IPS-18a (cell line): ENCODE data around the gene PRAC1.
A peak's percentile ranks its signal among the peaks of the same experiment; 100 is the strongest.

ENCODE experiments used
- H3K27ac ChIP-seq: one replicate; pipeline ENCODE4 v1.5.1; 2013; ENCODE audit warnings: low read length
- H3K27me3 ChIP-seq: one replicate; pipeline ENCODE4 v1.6.1; 2013; ENCODE audit warnings: mild to moderate bottlenecking, low read length; ENCODE audit not compliant: control insufficient read depth, insufficient read depth
- H3K36me3 ChIP-seq: one replicate; pipeline ENCODE4 v1.6.1; 2013; ENCODE audit warnings: low read depth, low read length; ENCODE audit not compliant: control insufficient read depth
- H3K4me1 ChIP-seq: one replicate; pipeline ENCODE4 v1.6.1; 2013; ENCODE audit warnings: low read depth, low read length; ENCODE audit not compliant: control insufficient read depth
- H3K4me3 ChIP-seq: one replicate; pipeline ENCODE4 v1.5.1; 2013; ENCODE audit warnings: low read length
- H3K9ac ChIP-seq: one replicate; pipeline ENCODE4 v1.6.1; 2013; ENCODE audit warnings: mild to moderate bottlenecking, low read length, moderate library complexity
- H3K9me3 ChIP-seq: one replicate; pipeline ENCODE4 v1.6.1; 2013; ENCODE audit warnings: low read depth, low read length; ENCODE audit not compliant: control insufficient read depth

The PRAC1 gene

DNA sequence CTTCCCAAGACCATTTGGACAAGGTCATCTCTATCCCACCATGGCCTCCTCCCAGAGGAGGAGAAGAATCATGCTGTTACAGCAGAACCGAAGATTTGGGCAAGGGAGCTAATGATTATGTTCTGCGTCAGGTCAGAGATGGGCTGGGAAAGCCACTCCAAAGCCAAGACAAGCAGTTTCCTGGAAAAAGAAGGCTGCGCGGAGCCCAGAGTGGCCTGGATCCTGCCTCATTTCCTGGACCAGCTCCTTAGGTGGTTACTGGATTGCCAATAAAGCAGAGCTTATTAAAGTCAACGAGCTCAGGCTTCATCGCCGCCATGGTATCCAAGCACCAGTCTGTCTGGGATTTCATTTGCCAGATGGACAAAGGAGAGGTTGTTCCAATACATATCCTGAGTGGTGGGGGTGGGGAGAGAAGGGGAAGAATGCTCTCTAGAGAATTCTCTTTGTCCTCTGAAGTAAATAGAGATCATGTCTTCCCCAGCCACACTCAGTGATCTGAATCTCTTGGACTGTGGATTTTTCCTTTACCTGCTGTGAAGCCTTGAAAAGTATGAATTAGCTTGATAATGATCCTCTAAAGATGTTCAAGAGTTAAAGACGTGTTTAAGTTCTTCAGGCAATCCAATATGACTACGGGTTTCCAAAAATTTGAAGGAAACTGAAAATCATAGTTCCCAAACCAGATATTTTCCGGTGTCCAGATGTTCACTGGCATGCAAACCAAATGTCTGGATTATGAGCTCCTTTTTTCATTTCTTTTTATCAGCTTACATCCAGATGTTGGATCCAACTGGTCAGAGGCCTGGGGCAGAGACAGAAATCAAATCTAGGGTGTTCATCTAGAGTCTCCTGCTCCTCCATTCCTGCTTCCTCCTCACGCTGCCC is 17.7 kb downstream of the PRAC1 start:
- no peak overlapping the region for H3K9ac ChIP-seq
- H3K4me3 ChIP-seq: no peak overlapping the region
- H3K27me3 ChIP-seq: peaks cover 60% of the 10 kb centered on the region
- H3K27ac ChIP-seq: no peak overlapping the region
- no peaks in the 10 kb centered on the region for H3K9me3 ChIP-seq
- H3K4me1 ChIP-seq: no peaks in the 10 kb centered on the region
- H3K36me3 ChIP-seq: no peaks in the 10 kb centered on the region

DNA sequence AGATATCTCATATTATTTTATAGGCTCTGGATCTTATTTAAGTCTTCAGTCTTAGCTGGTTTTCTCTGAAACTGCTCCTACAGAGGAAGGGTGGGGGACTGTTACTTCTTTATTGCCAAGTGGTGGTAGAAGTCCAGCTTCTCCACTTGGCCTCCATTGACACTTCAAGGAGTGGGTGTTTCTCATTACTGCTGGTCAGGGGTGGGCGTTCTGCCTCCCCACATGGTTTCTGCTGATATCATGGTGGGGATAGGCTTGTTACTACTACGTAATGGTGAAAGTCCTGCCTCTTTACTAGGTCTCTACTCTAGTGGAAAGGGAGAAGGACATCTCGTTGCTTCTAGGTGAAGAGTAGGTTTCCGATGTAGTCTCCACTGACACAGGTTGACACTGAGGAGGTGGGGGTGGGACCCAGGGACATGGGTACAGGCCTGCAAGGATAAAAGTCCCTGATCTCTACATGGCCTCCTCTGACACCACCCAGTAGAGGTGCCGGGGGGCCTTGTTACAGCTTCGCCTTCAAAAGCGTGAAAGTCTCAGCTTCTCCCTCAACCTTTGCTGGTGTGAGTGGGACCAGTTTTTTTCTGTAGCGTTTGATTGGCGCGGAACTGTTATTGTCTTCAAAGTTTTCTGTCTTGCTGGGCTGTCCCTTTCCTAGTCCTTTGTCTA is 20.3 kb downstream of the PRAC1 start:
- Histone ChIP-seq H3K9me3 (no peaks in the 10 kb centered on the region), H3K27me3 (peaks cover 40% of the 10 kb centered on the region)

DNA sequence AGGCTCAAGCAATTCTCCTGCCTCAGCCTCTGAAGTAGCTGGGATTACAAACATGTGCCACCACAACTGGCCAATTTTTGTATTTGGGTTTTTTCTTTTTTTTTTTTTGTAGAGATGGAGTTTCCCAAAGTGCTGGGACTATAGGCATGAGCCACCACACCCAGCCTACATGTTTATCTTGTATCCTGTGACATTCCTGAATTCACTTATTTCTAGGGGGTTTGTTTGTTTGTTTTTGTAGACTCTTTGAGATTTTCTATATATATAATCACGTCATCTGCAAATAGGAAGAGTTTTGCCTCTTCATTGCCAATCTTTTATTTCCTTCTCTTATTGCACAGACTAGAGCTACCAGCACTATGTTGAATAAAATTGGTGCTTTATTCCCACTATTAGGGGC is 29.1 kb downstream of the PRAC1 start:
- Histone ChIP-seq H3K9me3 (no peaks in the 10 kb centered on the region), H3K9ac (no peak overlapping the region), H3K27me3 (peaks cover 19% of the 10 kb centered on the region), H3K27ac (no peak overlapping the region), H3K36me3 (no peaks in the 10 kb centered on the region), H3K4me3 (no peak overlapping the region), H3K4me1 (no peaks in the 10 kb centered on the region)

More for the DNA sequence above, 20.3 kb downstream of the PRAC1 start:
- Histone ChIP-seq H3K9ac (no peak overlapping the region), H3K4me1 (no peaks in the 10 kb centered on the region), H3K27ac (no peak overlapping the region), H3K36me3 (no peaks in the 10 kb centered on the region), H3K4me3 (no peak overlapping the region)

DNA sequence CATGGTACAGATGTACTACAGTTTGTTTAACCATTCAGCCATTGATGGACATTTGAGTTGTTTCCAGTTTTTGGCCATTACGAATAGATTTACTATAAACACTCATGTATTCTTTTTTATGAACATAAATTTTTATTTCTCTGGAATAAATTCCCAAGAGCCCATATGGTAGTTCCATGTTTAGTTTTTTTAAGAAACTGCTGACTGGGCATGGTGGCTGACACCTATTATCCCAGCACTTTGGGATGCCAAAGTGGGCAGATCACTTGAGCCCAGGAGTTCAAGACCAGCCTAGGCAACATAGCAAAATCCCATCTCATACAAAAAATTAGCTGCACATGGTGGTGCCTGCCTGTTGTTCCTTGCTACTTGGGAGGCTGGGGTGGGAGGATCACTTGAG is 30.3 kb downstream of the PRAC1 start:
- Histone ChIP-seq H3K4me3 (no peak overlapping the region), H3K9ac (no peak overlapping the region), H3K27me3 (peaks cover 19% of the 10 kb centered on the region), H3K27ac (no peak overlapping the region), H3K9me3 (no peaks in the 10 kb centered on the region), H3K4me1 (no peaks in the 10 kb centered on the region), H3K36me3 (no peaks in the 10 kb centered on the region)

GRCh38 chr17:48690655-48691054 is 31.7 kb downstream of the PRAC1 start:
- Histone ChIP-seq H3K4me3 (no peak overlapping the region), H3K27ac (no peak overlapping the region), H3K27me3 (peaks cover 15% of the 10 kb centered on the region), H3K4me1 (no peaks in the 10 kb centered on the region), H3K36me3 (no peaks in the 10 kb centered on the region), H3K9me3 (no peaks in the 10 kb centered on the region), H3K9ac (no peak overlapping the region)

GRCh38 chr17:48681609-48682008 is 40.7 kb downstream of the PRAC1 start:
- H3K27me3 ChIP-seq: peaks cover 45% of the 10 kb centered on the region
- no peak overlapping the region for H3K4me3 ChIP-seq
- no peaks in the 10 kb centered on the region for H3K9me3 ChIP-seq
- no peak overlapping the region for H3K27ac ChIP-seq
- H3K4me1 ChIP-seq: no peaks in the 10 kb centered on the region
- no peaks in the 10 kb centered on the region for H3K36me3 ChIP-seq
- H3K9ac ChIP-seq: no peak overlapping the region

- H3K27ac ChIP-seq: no peak overlapping the region
- H3K9me3 ChIP-seq: no peaks in the 10 kb centered on the region
- no peak overlapping the region for H3K9ac ChIP-seq
- no peaks in the 10 kb centered on the region for H3K4me1 ChIP-seq
- H3K27me3 ChIP-seq: peaks cover 63% of the 10 kb centered on the region
- H3K36me3 ChIP-seq: no peaks in the 10 kb centered on the region
- no peak overlapping the region for H3K4me3 ChIP-seq
These were observed 42.8 kb downstream of the PRAC1 start for GRCh38 chr17:48679385-48680096.

DNA sequence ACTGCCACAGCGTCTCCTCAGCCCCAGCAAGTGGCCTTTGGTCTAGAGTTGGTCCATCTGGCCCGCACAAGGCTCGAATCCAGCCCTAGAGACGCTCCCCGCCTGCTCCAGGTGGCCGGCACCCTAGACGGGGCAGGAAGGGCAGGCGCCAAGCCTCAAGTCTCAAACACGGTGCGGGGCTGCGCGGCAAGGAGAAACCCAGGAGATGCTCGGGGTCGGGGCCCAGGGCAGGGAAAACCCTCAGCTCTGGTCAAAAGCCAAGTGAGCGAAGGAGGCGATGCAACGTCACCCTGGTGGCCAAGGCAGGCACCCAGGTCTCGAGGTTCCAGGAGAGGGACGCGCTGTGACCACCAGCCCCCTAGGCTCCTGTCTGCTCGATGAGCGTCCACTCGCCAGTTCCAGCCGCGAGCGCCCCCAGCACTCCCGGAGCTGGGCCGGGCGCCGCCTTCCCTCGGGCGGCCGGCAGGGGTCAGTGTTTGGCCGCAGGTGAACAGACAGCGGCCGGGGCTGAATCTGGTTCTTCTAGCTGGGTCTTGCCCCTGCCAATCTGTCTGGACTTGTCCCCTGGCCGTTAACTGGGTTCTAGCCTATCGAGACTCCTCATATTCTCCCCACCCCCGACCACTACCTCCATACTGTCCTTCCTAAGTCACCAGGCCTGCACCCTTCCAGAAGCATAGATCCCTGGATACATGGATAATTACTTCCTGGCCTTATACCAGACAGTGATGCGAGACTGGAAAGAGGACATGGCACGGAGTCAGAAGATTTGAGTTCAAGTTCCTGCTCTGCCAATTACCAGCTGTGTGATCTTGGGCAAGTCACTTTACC is 44.0 kb downstream of the PRAC1 start:
- Histone ChIP-seq H3K4me1 (no peaks in the 10 kb centered on the region), H3K36me3 (no peaks in the 10 kb centered on the region), H3K9me3 (no peaks in the 10 kb centered on the region), H3K27me3 (peaks cover 65% of the 10 kb centered on the region), H3K4me3 (peak overlapping the region; percentile 32), H3K27ac (no peak overlapping the region), H3K9ac (no peak overlapping the region)

GRCh38 chr17:48676963-48677558 is 45.3 kb downstream of the PRAC1 start:
- H3K9ac ChIP-seq: no peak overlapping the region
- peaks cover 73% of the 10 kb centered on the region for H3K27me3 ChIP-seq

DNA sequence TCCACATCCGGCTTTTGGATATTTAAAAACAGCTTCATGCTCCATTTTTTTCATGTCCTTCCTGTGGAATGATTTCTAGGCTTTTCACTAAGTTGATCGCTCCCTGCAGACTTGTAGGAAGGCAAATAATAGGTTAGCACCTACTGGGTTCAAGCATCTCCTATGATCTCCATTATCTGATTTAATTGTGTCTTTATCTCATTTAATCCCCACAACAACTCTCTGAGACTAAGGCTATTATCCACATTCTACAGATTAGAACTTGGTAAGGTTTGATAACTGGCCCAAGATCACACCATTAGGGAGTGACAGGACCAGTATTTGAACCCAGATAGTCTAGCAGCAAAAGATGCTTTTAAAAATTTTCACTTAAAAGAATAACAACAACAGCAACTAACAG is 50.0 kb downstream of the PRAC1 start:
- Histone ChIP-seq H3K9me3 (no peaks in the 10 kb centered on the region), H3K9ac (no peak overlapping the region), H3K4me1 (no peaks in the 10 kb centered on the region), H3K4me3 (no peak overlapping the region), H3K36me3 (no peaks in the 10 kb centered on the region), H3K27ac (no peak overlapping the region), H3K27me3 (peaks cover 60% of the 10 kb centered on the region)

More at GRCh38 chr17:48676963-48677558, 45.3 kb downstream of the PRAC1 start:
- no peak overlapping the region for H3K27ac ChIP-seq
- no peak overlapping the region for H3K4me3 ChIP-seq
- H3K4me1 ChIP-seq: no peaks in the 10 kb centered on the region
- no peaks in the 10 kb centered on the region for H3K9me3 ChIP-seq
- H3K36me3 ChIP-seq: no peaks in the 10 kb centered on the region
